Retinal pigment epithelial cell (primary cell): ENCODE results near the gene CTNNA2.

Experiments
- DNase-seq: peaks from one replicate; pipeline ENCODE4 v3.0.0-alpha.2; 2010; ENCODE audit warnings: low read depth
- H3K4me3 ChIP-seq: 2 replicates; pipeline ENCODE4 v1.5.1; 2011; ENCODE audit warnings: mild to moderate bottlenecking, low read length, control low read depth, moderate library complexity
- CTCF ChIP-seq: conservative IDR thresholded peaks from 2 replicates; pipeline ENCODE4 v1.5.1; 2011; ENCODE audit warnings: low read depth, low read length, control low read depth, inconsistent platforms

CTNNA2 gene

GRCh38 chr2:80037310-80037709, 524.5 kb downstream of the CTNNA2 start:
- H3K4me3 ChIP-seq = no peak overlapping the region
- no peak for DNase-seq

GRCh38 chr2:80040226-80040625, 527.4 kb downstream of the CTNNA2 start:
- H3K4me3 ChIP-seq = no peak overlapping the region

More at GRCh38 chr2:80037310-80037709, 524.5 kb downstream of the CTNNA2 start:
- TF ChIP-seq CTCF = no peak

GRCh38 chr2:80042635-80043034, 529.8 kb downstream of the CTNNA2 start:
- no peak for DNase-seq
- H3K4me3 ChIP-seq = no peak overlapping the region
- TF ChIP-seq CTCF = no peak

More at GRCh38 chr2:80040226-80040625, 527.4 kb downstream of the CTNNA2 start:
- no peak for DNase-seq
- no peak for TF ChIP-seq CTCF

- no peak overlapping the region for H3K4me3 ChIP-seq
- no peak for DNase-seq
- TF ChIP-seq CTCF = no peak
Measured at GRCh38 chr2:80048296-80048695, 535.4 kb downstream of the CTNNA2 start.

DNA sequence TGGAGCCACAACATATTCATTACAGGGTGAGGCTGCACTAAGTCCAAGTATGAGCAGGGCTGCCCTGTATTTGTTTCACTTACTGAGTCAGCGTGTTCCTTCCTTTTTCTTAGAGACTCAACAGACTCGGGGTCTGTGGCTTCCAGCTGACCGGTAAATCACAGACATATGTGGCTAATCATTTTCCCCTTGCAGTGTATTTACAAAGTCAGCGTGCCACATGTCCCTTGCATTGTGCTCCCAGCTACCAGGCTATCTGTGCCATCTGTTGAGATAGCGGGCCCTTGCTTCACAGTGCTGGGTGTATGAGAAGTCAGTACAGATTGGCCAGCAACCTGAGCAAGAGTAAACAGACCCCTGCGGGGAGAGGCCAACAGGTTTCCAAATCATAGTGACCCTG, 537.4 kb downstream of the CTNNA2 start:
- no peak for DNase-seq
- no peak for TF ChIP-seq CTCF
- H3K4me3 ChIP-seq = no peak overlapping the region

GRCh38 chr2:80053522-80054345, 540.9 kb downstream of the CTNNA2 start:
- DNase-seq = peak; percentile 54
- TF ChIP-seq CTCF = peak; percentile 24

GRCh38 chr2:80054346-80054675, 541.5 kb downstream of the CTNNA2 start:
- no peak overlapping the region for H3K4me3 ChIP-seq
- peak; percentile 98 for DNase-seq
- no peak for TF ChIP-seq CTCF

More at GRCh38 chr2:80053522-80054345, 540.9 kb downstream of the CTNNA2 start:
- no peak overlapping the region for H3K4me3 ChIP-seq
